Muscle layer of colon (tissue), 2 donors: ENCODE results near the gene MACIR.

Experiments
- H3K27ac ChIP-seq: one replicate; pipeline ENCODE4 v1.7.0; 2013; ENCODE audit warnings: low read depth, mild to moderate bottlenecking, low read length, moderate library complexity
- H3K27me3 ChIP-seq, 2 donors: one replicate each; pipeline ENCODE4 v1.7.0; 2013; ENCODE audit warnings: low read length in 2 of 2, mild to moderate bottlenecking in 2 of 2; ENCODE audit not compliant: insufficient read depth in 2 of 2, control insufficient read depth in 1 of 2
- H3K36me3 ChIP-seq: one replicate; pipeline ENCODE4 v1.7.0; 2013; ENCODE audit warnings: mild to moderate bottlenecking, low read length; ENCODE audit not compliant: insufficient read depth
- H3K4me1 ChIP-seq: one replicate; pipeline ENCODE4 v1.7.0; 2013; ENCODE audit warnings: mild to moderate bottlenecking, low read length; ENCODE audit not compliant: insufficient read depth
- H3K4me3 ChIP-seq, 2 donors: one replicate each; pipeline ENCODE4 v1.7.0; 2013; ENCODE audit warnings: low read length in 2 of 2, low read depth in 1 of 2, mild to moderate bottlenecking in 1 of 2, moderate library complexity in 1 of 2
- H3K9ac ChIP-seq: one replicate; pipeline ENCODE4 v1.7.0; 2013; ENCODE audit warnings: low read length
- H3K9me3 ChIP-seq: one replicate; pipeline ENCODE4 v1.7.0; 2013; ENCODE audit warnings: mild to moderate bottlenecking, low read length
- donor health status: abdominal sarcoma.
- donor health status: Adenocarcinoma of cecum.

MACIR gene

GRCh38 chr5:103224118-103224893, 34.3 kb upstream of the MACIR start:
- Histone ChIP-seq H3K27ac (no peak overlapping the region), H3K27me3 (no peaks in the 10 kb centered on the region), H3K4me3 (no peak overlapping the region), H3K9ac (no peak overlapping the region), H3K4me1 (no peaks in the 10 kb centered on the region), H3K9me3 (no peaks in the 10 kb centered on the region), H3K36me3 (no peaks in the 10 kb centered on the region)

- Histone ChIP-seq H3K9me3 (no peaks in the 10 kb centered on the region), H3K36me3 (no peaks in the 10 kb centered on the region), H3K4me1 (no peaks in the 10 kb centered on the region), H3K9ac (no peak overlapping the region), H3K4me3 (no peak overlapping the region), H3K27me3 (no peaks in the 10 kb centered on the region), H3K27ac (no peak overlapping the region)
These were observed 33.7 kb upstream of the MACIR start for GRCh38 chr5:103224894-103225246.

GRCh38 chr5:103228061-103228460, 30.5 kb upstream of the MACIR start:
- Histone ChIP-seq H3K27me3 (no peaks in the 10 kb centered on the region), H3K9ac (no peak overlapping the region), H3K4me3 (no peak overlapping the region), H3K9me3 (no peaks in the 10 kb centered on the region), H3K27ac (no peak overlapping the region), H3K4me1 (no peaks in the 10 kb centered on the region), H3K36me3 (no peaks in the 10 kb centered on the region)

GRCh38 chr5:103228588-103228987, 30.0 kb upstream of the MACIR start:
- no peaks in the 10 kb centered on the region for H3K9me3 ChIP-seq
- no peak overlapping the region for H3K9ac ChIP-seq
- H3K4me1 ChIP-seq: no peaks in the 10 kb centered on the region
- H3K27ac ChIP-seq: no peak overlapping the region
- H3K27me3 ChIP-seq: no peaks in the 10 kb centered on the region
- no peak overlapping the region for H3K4me3 ChIP-seq
- no peaks in the 10 kb centered on the region for H3K36me3 ChIP-seq

GRCh38 chr5:103232393-103232999, 26.1 kb upstream of the MACIR start:
- Histone ChIP-seq H3K27ac (no peak overlapping the region), H3K4me3 (no peak overlapping the region), H3K36me3 (no peaks in the 10 kb centered on the region), H3K4me1 (no peaks in the 10 kb centered on the region), H3K9ac (no peak overlapping the region), H3K27me3 (no peaks in the 10 kb centered on the region), H3K9me3 (no peaks in the 10 kb centered on the region)

GRCh38 chr5:103234239-103234975, 24.2 kb upstream of the MACIR start:
- Histone ChIP-seq H3K9me3 (no peaks in the 10 kb centered on the region), H3K9ac (no peak overlapping the region), H3K27ac (no peak overlapping the region), H3K4me3 (no peak overlapping the region), H3K27me3 (no peaks in the 10 kb centered on the region), H3K36me3 (no peaks in the 10 kb centered on the region), H3K4me1 (no peaks in the 10 kb centered on the region)

GRCh38 chr5:103235891-103236290, 22.7 kb upstream of the MACIR start:
- Histone ChIP-seq H3K27me3 (no peaks in the 10 kb centered on the region), H3K9me3 (no peaks in the 10 kb centered on the region), H3K4me3 (no peak overlapping the region), H3K9ac (no peak overlapping the region), H3K4me1 (no peaks in the 10 kb centered on the region), H3K36me3 (no peaks in the 10 kb centered on the region), H3K27ac (no peak overlapping the region)

GRCh38 chr5:103237778-103238177, 20.8 kb upstream of the MACIR start:
- H3K4me3 ChIP-seq: no peak overlapping the region
- H3K9me3 ChIP-seq: no peaks in the 10 kb centered on the region
- H3K27me3 ChIP-seq: no peaks in the 10 kb centered on the region
- no peaks in the 10 kb centered on the region for H3K4me1 ChIP-seq
- no peaks in the 10 kb centered on the region for H3K36me3 ChIP-seq
- H3K27ac ChIP-seq: no peak overlapping the region
- no peak overlapping the region for H3K9ac ChIP-seq

- Histone ChIP-seq H3K27ac (no peak overlapping the region), H3K4me3 (no peak overlapping the region), H3K4me1 (peaks cover 7% of the 10 kb centered on the region), H3K9me3 (no peaks in the 10 kb centered on the region), H3K36me3 (no peaks in the 10 kb centered on the region), H3K9ac (no peak overlapping the region), H3K27me3 (no peaks in the 10 kb centered on the region)
These were observed 14.9 kb upstream of the MACIR start for GRCh38 chr5:103243665-103244064.

- Histone ChIP-seq H3K27ac (no peak overlapping the region), H3K4me3 (no peak overlapping the region), H3K4me1 (peaks cover 7% of the 10 kb centered on the region), H3K36me3 (no peaks in the 10 kb centered on the region), H3K9ac (no peak overlapping the region), H3K9me3 (no peaks in the 10 kb centered on the region), H3K27me3 (no peaks in the 10 kb centered on the region)
These were observed 14.2 kb upstream of the MACIR start for GRCh38 chr5:103244398-103244797.

- H3K27me3 ChIP-seq: no peaks in the 10 kb centered on the region
- H3K9me3 ChIP-seq: no peaks in the 10 kb centered on the region
- no peak overlapping the region for H3K4me3 ChIP-seq
- no peaks in the 10 kb centered on the region for H3K36me3 ChIP-seq
- H3K27ac ChIP-seq: no peak overlapping the region
- peaks cover 7% of the 10 kb centered on the region for H3K4me1 ChIP-seq
- H3K9ac ChIP-seq: no peak overlapping the region
These were observed 12.8 kb upstream of the MACIR start for GRCh38 chr5:103245761-103246160.
